Karpas-422 (cell line): ENCODE measurements around the gene BMS1. TPM values are rescaled to one million over a fixed set of nuclear protein-coding genes. Genes with fewer than 3 reads are reported as not detected.

Experiments
- DNase-seq: peaks from one replicate; pipeline ENCODE4 v3.0.0-alpha.2; 2015
- H2AFZ ChIP-seq: fragments of 200-600 bp; sonication (generic); 2 replicates; pipeline ENCODE4 v1.6.1; 2014; ENCODE audit warnings: antibody characterized with exemption, low read length, mixed read lengths
- H3K27ac ChIP-seq: fragments of 200-600 bp; sonication (generic); 2 replicates; pipeline ENCODE4 v1.5.1; 2014; ENCODE audit warnings: mild to moderate bottlenecking, low read length, moderate library complexity
- H3K27me3 ChIP-seq: fragments of 200-600 bp; sonication (generic); 2 replicates; pipeline ENCODE4 v1.6.1; 2014; ENCODE audit warnings: low read length, mixed read lengths
- H3K36me3 ChIP-seq: fragments of 200-600 bp; sonication (generic); 2 replicates; pipeline ENCODE4 v1.6.1; 2014; ENCODE audit warnings: low read length, mixed read lengths; ENCODE audit not compliant: insufficient read depth
- H3K4me1 ChIP-seq: fragments of 200-600 bp; sonication (generic); 2 replicates; pipeline ENCODE4 v1.6.1; 2014; ENCODE audit warnings: mild to moderate bottlenecking, low read length, mixed read lengths
- H3K4me2 ChIP-seq: fragments of 200-600 bp; sonication (generic); 2 replicates; pipeline ENCODE4 v1.6.1; 2014; ENCODE audit warnings: low read length, low read depth, mild to moderate bottlenecking; ENCODE audit not compliant: poor library complexity, severe bottlenecking
- H3K4me3 ChIP-seq: fragments of 200-600 bp; sonication (generic); 2 replicates; pipeline ENCODE4 v1.5.1; 2014; ENCODE audit warnings: mild to moderate bottlenecking, antibody characterized with exemption, low read length, mixed read lengths
- H3K79me2 ChIP-seq: fragments of 200-600 bp; sonication (generic); 2 replicates; pipeline ENCODE4 v1.6.1; 2014; ENCODE audit warnings: mild to moderate bottlenecking, low read length, mixed read lengths
- H3K9ac ChIP-seq: fragments of 200-600 bp; sonication (generic); 2 replicates; pipeline ENCODE4 v1.6.0; 2014; ENCODE audit warnings: low read length
- H3K9me2 ChIP-seq: fragments of 200-600 bp; sonication (generic), shearing (Covaris generic); replicated peaks from 2 replicates; pipeline ENCODE4 v1.6.0; 2014; ENCODE audit warnings: mild to moderate bottlenecking, low read length, moderate library complexity; ENCODE audit not compliant: insufficient read depth
- H3K9me3 ChIP-seq: fragments of 300-700, 200-600 bp; sonication (generic); 2 replicates; pipeline ENCODE4 v1.6.1; 2014; ENCODE audit warnings: low read length, mixed read lengths
- H4K20me1 ChIP-seq: fragments of 200-600 bp; sonication (generic); 2 replicates; pipeline ENCODE4 v1.6.1; 2014; ENCODE audit warnings: mild to moderate bottlenecking, antibody characterized with exemption, low read length, low read depth; ENCODE audit not compliant: insufficient read depth
- total RNA-seq: library from RNA; depleted of rRNA; stranded (reverse); fragments of >200 nt; shearing (Covaris generic); gene quantifications from 2 replicates; pipeline ENCODE4 v1.2.3, GENCODE V29; 2014; ENCODE audit warnings: low replicate concordance

The BMS1 gene
- total RNA-seq, 1 experiment from 2014 or later = 9.7 TPM

DNA sequence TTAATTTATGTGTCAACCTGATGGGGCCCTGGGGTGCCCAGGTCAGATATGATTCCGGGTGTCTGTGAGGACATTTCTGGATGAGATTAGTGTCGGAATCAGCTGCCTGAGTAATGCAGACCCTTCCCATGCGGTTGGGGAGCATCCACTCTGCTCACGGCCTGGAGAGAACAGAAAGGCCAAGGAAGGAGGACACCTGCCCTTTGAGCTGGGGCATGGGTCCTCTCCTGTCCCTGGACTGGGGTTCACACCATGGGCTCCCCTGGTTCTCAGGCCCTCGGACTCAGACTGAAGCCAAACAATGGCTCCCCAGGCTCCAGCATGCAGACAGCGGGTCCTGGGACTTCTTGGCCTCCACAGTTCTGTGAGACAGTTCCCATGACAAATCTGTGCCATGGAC, 94.3 kb downstream of the BMS1 start:
- no peaks in the 10 kb centered on the region for H3K27me3 ChIP-seq
- no peak overlapping the region for H3K4me3 ChIP-seq
- no peak for DNase-seq
- no peaks in the 10 kb centered on the region for H3K36me3 ChIP-seq
- H3K27ac ChIP-seq = no peak overlapping the region
- H3K9me3 ChIP-seq = no peaks in the 10 kb centered on the region
- H3K4me1 ChIP-seq = no peaks in the 10 kb centered on the region
- H3K9me2 ChIP-seq = no peaks in the 10 kb centered on the region
- H4K20me1 ChIP-seq = no peaks in the 10 kb centered on the region
- H3K9ac ChIP-seq = no peak overlapping the region
- H3K4me2 ChIP-seq = no peak overlapping the region
- H3K79me2 ChIP-seq = no peaks in the 10 kb centered on the region
- no peak overlapping the region for H2AFZ ChIP-seq

DNA sequence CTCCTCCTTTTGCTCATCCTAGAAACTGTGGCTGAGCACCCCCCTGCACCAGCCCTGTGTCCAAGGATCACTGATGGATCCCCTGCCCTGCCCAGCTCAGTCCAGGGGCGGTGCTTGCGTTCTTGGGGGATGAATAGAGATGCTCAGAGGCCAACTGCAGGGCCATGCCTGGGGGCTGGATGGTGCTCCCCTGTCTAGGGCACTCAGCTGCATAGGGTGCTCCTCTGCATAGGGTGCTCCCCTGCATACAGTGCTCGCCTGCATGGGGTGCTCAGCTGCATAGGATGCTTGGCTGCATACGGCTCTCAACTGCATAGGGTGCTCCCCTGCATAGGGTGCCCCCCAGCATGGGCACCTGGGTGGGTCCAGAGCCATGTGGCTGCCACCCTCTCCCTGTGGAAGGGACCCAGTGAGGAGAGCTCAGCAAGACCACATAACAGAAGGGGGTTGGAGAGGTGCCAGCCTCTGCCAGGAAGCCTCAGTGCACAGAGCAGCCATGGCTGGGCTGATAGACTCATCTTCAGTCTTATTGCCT, 95.0 kb downstream of the BMS1 start:
- H3K36me3 ChIP-seq = no peaks in the 10 kb centered on the region

DNA sequence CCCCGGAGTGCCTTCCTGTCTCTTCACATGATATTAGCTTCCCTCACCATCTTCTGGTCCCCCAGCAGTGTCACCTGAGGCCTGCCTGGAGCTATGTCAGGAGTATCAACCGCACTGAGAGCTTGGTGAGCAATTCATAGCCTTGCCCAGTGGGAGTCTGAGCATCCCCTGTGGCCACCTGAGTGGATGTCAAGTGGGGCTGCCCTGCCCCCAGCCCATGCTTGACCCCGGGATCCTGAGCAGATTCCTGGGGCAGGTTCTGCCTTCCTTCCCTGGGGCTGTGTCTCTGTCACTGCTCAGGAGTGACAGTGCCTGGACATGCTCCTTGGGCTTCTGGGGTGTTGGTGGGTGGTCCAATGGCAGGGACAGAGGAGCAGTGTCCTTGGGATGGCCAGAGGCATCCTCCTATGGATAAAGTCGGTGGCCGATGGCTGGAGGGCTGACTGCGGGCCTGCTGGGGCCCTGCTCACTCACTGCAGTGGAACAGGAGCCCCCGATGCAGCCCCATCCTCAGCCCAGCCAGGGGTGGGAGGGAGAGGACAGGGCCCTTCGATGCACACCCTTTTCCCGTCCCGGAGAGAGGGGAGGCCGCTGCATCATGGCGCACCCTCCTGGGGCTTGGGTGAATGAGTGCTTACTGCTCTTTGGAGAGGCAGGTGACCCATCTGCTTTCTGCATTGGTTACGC, 95.7 kb downstream of the BMS1 start:
- Histone ChIP-seq H3K9ac (no peak overlapping the region), H3K27me3 (no peaks in the 10 kb centered on the region), H3K79me2 (no peaks in the 10 kb centered on the region), H3K4me3 (no peak overlapping the region), H2AFZ (no peak overlapping the region), H3K4me2 (no peak overlapping the region), H3K36me3 (no peaks in the 10 kb centered on the region), H3K9me2 (no peaks in the 10 kb centered on the region), H3K4me1 (no peaks in the 10 kb centered on the region), H3K9me3 (no peaks in the 10 kb centered on the region), H4K20me1 (no peaks in the 10 kb centered on the region), H3K27ac (no peak overlapping the region)
- no peak for DNase-seq

More for the DNA sequence above, 95.0 kb downstream of the BMS1 start:
- Histone ChIP-seq H3K4me3 (no peak overlapping the region), H3K9me2 (no peaks in the 10 kb centered on the region), H3K4me2 (no peak overlapping the region), H3K27ac (no peak overlapping the region), H2AFZ (no peak overlapping the region), H3K9me3 (no peaks in the 10 kb centered on the region), H3K27me3 (no peaks in the 10 kb centered on the region), H3K79me2 (no peaks in the 10 kb centered on the region), H3K4me1 (no peaks in the 10 kb centered on the region), H3K9ac (no peak overlapping the region), H4K20me1 (no peaks in the 10 kb centered on the region)
- DNase-seq = no peak

DNA sequence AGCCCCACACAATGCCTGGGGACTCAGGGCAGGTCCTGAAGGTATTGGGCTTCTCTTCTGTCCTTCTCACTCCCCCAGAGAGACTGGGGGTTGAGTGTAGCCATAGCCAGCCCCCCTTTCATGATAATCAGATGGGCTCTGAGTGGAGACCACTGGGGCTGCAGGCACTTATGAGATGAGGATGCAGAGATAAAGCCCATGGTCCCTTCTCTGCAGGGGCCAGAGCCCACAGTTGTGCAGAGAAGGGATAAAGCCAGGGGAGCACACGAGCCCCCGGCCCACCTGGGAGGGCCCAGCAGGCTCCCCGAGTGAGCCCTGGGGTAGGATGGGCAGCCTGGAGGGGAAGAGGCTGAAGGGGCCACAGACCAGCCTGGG, 96.2 kb downstream of the BMS1 start:
- no peak for DNase-seq
- no peak overlapping the region for H3K9ac ChIP-seq
- H3K4me1 ChIP-seq = no peaks in the 10 kb centered on the region
- no peak overlapping the region for H3K27ac ChIP-seq
- no peaks in the 10 kb centered on the region for H3K36me3 ChIP-seq
- H3K79me2 ChIP-seq = no peaks in the 10 kb centered on the region
- H3K4me3 ChIP-seq = no peak overlapping the region
- H3K4me2 ChIP-seq = no peak overlapping the region
- no peaks in the 10 kb centered on the region for H3K9me3 ChIP-seq
- no peaks in the 10 kb centered on the region for H4K20me1 ChIP-seq
- no peaks in the 10 kb centered on the region for H3K9me2 ChIP-seq
- no peaks in the 10 kb centered on the region for H3K27me3 ChIP-seq
- no peak overlapping the region for H2AFZ ChIP-seq

DNA sequence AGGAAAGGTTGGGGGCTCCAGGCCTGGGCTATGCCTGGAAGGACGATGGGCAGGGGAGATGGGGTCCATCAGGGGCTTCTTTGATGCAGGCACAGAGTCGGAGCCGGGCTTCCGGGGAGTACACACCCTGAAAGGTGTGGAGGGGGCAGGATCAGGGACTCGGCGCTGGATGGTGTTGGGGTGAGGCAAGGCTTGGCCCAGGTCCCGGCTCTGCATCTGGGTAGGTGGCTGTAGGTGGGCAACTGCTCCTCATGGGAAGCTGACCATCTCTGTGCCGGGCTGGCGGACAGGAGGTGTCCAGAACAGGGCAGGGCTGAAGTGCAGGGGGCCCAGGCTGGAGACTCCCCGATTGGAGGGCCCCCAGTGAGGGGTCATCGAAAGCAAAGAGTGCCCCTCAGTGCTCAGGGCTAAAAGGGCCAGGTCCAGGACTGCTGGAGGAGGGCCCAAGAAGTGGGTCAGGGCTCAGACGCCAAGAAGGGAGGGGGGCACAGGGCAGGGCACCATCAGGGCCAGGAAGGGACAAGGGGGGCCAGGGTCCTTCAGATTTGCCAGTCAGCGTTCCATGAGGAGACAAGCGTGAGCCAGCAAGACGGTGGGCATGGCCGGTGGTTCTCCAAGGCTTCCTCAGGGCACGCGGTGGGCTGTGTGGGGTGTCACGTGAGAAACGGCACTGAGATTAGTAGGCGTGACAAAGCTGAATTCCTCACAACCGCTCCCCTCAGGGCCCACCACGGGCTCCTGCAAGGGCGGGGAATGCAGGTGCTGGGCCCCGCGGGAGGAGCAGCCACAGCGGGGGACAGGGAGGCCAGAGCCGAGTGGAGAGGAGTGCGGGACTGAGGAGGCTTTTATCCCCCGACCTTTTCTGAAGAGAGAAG, 97.0 kb downstream of the BMS1 start:
- Histone ChIP-seq H3K9me3 (no peaks in the 10 kb centered on the region), H3K4me1 (no peaks in the 10 kb centered on the region), H3K4me2 (no peak overlapping the region), H3K27me3 (no peaks in the 10 kb centered on the region), H3K9ac (no peak overlapping the region), H3K36me3 (no peaks in the 10 kb centered on the region), H3K9me2 (no peaks in the 10 kb centered on the region), H3K79me2 (no peaks in the 10 kb centered on the region), H3K27ac (no peak overlapping the region), H3K4me3 (no peak overlapping the region), H2AFZ (no peak overlapping the region), H4K20me1 (no peaks in the 10 kb centered on the region)
- DNase-seq = no peak

DNA sequence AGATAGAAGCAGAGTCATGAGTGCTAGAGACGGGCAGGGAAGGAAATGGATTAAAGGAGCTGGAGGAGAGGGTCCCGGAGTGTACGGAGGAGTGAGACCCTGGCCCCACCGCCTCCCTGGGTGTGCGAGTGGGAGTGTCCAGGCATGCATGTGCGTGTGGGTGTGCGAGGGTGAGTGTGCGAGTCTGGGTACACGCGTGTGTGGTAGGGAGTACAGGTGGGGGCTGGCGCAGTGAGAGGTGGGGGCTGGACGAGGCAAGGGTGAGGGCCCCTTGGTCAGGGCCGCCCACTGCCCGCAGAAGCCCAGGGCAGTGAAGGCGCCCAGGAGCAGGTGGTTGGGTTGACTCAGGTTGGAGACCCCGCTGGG, 97.6 kb downstream of the BMS1 start:
- H3K27ac ChIP-seq = no peak overlapping the region

DNA sequence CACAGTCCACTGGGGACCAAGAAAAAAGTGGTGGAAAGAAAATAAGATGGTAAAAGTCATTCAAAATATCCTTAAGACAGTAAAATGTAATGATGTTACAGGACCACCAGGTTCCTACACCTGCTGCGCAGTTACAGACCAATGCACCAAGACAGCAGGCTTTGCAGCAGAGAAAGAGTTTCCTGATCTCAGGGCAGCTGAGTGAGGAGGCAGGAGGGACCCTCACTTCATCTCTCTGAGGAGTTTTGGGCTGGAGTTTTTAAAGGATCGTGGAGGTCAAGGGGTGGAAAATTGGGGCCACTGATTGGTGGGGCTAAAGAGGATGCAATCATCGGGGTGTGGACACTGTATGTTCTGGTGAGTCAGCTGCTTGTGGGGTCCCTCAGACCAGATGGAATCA, 100.0 kb downstream of the BMS1 start:
- no peak overlapping the region for H3K9ac ChIP-seq
- no peaks in the 10 kb centered on the region for H3K27me3 ChIP-seq
- no peaks in the 10 kb centered on the region for H3K79me2 ChIP-seq
- H3K36me3 ChIP-seq = no peaks in the 10 kb centered on the region
- H4K20me1 ChIP-seq = no peaks in the 10 kb centered on the region
- H3K9me3 ChIP-seq = no peaks in the 10 kb centered on the region
- no peak overlapping the region for H3K4me2 ChIP-seq
- H3K4me1 ChIP-seq = no peaks in the 10 kb centered on the region
- H3K4me3 ChIP-seq = no peak overlapping the region
- H3K27ac ChIP-seq = no peak overlapping the region
- H2AFZ ChIP-seq = no peak overlapping the region
- no peak for DNase-seq
- no peaks in the 10 kb centered on the region for H3K9me2 ChIP-seq

More for the DNA sequence above, 97.6 kb downstream of the BMS1 start:
- H3K4me1 ChIP-seq = no peaks in the 10 kb centered on the region
- no peak overlapping the region for H3K9ac ChIP-seq
- no peak overlapping the region for H3K4me2 ChIP-seq
- H3K4me3 ChIP-seq = no peak overlapping the region
- DNase-seq = no peak
- H2AFZ ChIP-seq = no peak overlapping the region
- no peaks in the 10 kb centered on the region for H3K36me3 ChIP-seq
- H3K9me2 ChIP-seq = no peaks in the 10 kb centered on the region
- no peaks in the 10 kb centered on the region for H4K20me1 ChIP-seq
- H3K9me3 ChIP-seq = no peaks in the 10 kb centered on the region
- H3K79me2 ChIP-seq = no peaks in the 10 kb centered on the region
- H3K27me3 ChIP-seq = no peaks in the 10 kb centered on the region
